Measurements from ENCODE around the gene KLK14.

KLK14 gene, protein sequence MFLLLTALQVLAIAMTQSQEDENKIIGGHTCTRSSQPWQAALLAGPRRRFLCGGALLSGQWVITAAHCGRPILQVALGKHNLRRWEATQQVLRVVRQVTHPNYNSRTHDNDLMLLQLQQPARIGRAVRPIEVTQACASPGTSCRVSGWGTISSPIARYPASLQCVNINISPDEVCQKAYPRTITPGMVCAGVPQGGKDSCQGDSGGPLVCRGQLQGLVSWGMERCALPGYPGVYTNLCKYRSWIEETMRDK

DNA sequence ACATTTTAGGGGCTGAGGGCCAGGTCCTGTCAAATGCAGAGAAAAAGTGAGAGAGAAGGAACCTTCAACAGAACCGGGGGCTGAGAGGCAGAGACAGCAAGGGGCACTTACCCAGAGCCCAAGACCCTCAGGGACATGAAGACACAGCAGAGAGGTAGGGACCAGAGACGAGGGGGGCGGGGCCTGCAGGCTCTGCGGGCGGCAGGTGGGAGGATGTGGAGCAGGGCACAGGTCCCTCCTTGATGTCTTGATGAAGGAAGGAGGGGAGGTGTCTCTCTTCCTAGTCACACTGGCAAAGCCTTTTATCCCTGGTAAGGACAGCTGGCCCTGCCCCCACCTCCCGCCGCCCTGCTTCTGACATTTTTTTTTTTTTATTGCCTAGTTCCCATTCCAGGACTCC is at the start of gene KLK14:
Gene KLK14 (minus strand): TSS at position 277 of the 400 bp plus-strand sequence. CDS start 273 bp downstream, at position 4.
- no peak for DNase-seq (ENCODE audit: low read depth in 2 of 2, low spot score in 1 of 2)

DNA sequence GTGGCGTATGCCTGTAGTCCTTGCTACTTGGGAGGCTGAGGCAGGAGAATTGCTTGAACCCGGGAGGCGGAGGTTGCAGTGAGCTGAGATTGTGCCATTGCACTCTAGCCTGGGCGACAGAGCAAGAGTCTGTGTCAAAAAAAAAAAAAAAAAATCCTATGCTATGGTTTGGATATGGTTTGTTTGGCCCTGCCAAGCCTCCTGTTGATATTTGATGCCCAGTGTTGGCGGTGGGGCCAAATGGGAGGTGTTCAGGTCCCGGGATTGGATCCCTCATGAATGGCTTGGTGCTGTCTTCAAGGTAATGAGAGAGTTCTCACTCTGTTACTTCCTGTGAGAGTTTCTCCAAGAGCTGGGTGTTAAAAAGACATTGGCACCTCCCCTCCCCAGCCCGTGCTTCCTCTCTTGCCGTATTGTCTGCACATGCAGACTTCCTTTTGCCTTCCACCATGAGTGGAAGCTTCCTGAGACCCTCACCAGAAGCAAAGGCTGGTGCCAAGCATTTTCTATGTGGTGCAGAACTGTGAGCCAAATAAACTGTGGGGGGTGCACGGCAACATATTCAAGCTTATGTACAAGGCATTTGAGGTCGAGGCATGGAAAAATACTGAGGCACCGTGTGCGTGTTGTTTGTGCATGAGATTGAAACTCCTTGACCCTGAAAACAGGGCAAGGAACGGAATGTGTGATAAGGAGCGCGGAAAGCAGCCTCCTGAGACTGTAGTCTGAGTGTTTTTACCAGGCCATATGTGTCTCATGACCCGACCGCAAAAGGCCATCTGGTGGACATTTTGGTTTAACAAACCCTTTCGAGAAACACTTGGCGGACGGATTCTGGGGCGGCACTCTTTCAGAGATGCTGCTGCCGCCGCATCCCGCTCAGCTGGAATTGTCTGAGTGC is 49.3 kb upstream of the KLK14 start:
- DNase-seq (ENCODE audit: low read depth in 2 of 2, low spot score in 1 of 2), result peak in 1 of 2 donors; percentile 20

DNA sequence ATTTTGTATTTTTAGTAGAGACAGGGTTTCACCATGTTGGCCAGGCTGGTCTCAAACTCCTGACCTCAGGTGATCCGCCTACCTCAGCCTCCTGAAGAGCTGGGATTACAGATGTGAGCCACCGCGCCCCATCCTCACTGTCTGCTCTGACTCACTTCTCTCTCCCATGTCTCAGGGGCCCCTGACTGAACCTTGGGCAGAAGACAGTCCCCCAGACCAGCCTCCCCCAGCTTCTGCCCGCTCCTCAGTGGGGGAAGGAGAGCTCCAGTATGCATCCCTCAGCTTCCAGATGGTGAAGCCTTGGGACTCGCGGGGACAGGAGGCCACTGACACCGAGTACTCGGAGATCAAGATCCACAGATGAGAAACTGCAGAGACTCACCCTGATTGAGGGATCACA is 47.0 kb upstream of the KLK14 start:
- DNase-seq (ENCODE audit: low read depth in 2 of 2, low spot score in 1 of 2), result no peak

DNA sequence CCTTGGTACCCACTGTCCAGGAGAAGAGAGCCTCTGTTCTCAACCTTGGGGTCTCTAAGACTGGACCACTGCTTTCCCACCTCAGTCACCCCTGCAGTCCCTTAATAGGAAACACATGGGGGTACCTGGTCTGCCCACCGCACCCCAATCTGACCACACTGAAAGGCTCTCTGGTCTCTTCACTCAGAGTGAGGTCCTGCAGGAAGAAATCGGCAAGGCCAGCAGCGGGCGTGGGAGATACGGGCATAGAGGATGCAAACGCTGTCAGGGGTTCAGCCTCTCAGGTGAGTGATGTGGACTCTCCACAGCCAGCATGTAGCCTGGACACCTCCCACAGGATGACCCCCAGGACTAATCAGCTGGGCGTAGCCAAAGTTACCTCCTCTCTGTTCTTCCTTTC is 45.5 kb upstream of the KLK14 start:
- DNase-seq (ENCODE audit: low read depth in 2 of 2, low spot score in 1 of 2), result no peak

DNA sequence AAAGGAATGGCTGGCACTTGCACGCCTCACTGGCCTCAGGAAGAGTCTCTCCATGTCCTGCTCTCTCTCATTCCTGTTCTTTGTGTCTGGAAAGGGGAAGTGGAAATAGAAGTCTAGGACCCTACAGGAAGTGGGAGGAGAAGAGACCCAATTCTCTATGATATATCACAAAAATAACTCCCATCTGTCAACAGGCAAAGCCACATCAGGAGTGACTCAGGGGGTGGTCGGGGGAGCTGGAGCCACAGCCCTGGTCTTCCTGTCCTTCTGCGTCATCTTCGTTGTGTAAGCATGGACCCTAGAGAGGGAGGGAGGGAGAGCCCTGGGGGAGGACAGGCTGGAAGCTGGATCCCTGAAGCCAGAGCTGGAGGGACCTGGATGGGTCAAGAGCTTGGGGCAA is 45.1 kb upstream of the KLK14 start:
- DNase-seq (ENCODE audit: low read depth in 2 of 2, low spot score in 1 of 2), result no peak

DNA sequence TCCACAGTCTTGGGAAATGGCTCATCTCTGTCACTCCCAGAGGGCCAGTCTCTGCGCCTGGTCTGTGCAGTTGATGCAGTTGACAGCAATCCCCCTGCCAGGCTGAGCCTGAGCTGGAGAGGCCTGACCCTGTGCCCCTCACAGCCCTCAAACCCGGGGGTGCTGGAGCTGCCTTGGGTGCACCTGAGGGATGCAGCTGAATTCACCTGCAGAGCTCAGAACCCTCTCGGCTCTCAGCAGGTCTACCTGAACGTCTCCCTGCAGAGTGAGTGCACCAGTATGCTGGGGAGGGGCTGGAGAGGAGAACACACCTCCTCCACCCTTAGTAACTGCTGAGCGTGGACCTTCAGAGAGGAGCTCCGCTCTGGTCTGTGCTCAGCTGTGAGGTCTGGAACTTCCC is 44.3 kb upstream of the KLK14 start:
- no peak for DNase-seq (ENCODE audit: low read depth in 2 of 2, low spot score in 1 of 2)

DNA sequence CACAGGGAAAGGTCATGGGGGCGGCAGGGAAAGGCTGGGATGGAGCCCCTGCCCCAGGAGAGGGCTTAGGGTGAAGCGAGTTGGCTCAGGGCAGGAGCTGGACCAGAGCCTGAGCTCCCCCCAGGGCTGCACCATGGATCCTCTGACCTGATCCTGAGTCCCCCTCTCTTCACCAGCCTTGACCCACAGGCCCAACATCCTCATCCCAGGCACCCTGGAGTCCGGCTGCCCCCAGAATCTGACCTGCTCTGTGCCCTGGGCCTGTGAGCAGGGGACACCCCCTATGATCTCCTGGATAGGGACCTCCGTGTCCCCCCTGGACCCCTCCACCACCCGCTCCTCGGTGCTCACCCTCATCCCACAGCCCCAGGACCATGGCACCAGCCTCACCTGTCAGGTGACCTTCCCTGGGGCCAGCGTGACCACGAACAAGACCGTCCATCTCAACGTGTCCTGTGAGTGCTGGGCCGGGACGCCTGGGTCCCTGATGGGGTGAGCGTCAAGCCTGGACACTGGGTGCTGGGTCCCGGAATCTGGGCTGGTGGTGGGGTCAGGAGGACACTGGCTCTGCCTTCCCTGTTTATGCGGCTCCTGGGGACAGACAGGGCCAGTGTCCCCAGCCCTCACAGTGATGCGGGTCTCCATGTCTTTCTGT is 42.9 kb upstream of the KLK14 start:
- DNase-seq (ENCODE audit: low read depth in 2 of 2, low spot score in 1 of 2), result no peak

DNA sequence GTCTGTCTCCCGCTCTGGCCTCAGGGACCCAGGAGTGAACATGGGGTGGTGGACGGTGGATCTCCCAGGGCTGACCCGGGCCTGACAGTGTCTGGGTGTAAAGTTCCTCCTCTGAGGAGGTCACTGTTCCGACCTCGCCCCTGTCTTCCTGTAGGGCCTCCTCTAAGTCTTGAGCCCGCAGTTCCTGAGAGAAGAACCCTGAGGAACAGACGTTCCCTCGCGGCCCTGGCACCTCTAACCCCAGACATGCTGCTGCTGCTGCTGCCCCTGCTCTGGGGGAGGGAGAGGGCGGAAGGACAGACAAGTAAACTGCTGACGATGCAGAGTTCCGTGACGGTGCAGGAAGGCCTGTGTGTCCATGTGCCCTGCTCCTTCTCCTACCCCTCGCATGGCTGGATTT is 42.0 kb upstream of the KLK14 start, which contains the start of gene SIGLEC9:
Gene SIGLEC9 (plus strand): TSS at position 178 of the 400 bp plus-strand sequence. CDS start 69 bp downstream, at position 247.
- DNase-seq (ENCODE audit: low read depth in 2 of 2, low spot score in 1 of 2), result no peak

DNA sequence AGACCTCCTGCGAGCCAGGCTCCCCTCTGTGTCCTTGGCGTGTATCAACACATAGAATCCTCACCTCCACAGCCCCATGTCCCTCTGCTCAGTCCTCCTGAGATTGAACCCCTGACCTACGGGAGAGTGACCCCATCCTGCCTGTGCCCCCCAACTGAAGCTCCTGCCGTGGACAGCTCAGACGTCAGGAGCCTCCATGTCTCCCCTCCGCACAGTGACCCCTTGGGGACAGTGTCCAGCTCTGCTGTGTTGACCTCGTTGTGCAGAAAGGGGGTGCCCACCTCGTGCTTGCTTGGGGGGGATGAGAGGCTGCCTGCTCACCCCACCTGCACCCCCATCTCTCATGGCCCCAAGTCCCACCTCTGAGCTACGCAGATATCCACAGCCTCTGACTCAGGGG is 41.5 kb upstream of the KLK14 start:
- DNase-seq (ENCODE audit: low read depth in 2 of 2, low spot score in 1 of 2), result no peak

DNA sequence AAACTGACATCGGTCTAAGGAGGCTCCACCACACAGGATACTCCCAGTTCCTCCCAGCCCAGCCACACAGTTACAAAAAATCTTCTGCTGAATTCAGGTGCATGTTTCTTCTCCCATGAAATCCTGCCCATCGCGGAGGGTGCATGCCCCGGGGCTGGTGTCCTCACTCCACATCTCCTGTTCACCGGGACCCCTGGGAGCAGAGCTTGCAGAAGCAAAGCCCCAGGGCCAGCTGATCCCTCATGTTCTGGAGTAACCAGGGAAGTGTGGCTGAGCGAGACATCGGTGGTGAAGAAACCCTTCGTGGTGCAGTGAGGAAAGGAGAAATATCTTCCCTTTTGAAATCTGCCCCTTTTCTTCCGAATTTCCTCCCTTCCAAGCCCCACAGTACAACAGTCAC is 41.1 kb upstream of the KLK14 start:
- no peak for DNase-seq (ENCODE audit: low read depth in 2 of 2, low spot score in 1 of 2)

DNA sequence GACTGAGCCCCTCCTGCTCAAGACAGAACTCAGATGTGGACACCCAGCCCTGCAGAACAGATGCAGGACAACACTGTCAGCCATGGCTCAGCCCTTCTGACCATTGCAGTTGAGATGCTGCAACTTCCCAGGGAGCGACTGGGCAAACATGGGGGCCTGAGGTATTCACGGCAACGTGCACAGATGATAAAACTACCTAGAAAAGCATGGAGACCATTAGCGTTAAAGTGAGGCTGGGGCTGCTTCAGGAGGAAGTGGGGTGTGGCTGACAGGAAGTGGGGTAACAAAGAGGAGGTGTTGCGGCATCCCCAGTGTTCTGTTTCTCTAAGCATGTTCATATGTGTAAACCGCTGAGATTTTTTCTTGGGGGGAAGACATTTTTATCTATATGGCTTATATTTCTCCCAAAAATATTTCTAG is 40.7 kb upstream of the KLK14 start:
- peak in 1 of 2 donors; percentile 36 for DNase-seq (ENCODE audit: low read depth in 2 of 2, low spot score in 1 of 2)

DNA sequence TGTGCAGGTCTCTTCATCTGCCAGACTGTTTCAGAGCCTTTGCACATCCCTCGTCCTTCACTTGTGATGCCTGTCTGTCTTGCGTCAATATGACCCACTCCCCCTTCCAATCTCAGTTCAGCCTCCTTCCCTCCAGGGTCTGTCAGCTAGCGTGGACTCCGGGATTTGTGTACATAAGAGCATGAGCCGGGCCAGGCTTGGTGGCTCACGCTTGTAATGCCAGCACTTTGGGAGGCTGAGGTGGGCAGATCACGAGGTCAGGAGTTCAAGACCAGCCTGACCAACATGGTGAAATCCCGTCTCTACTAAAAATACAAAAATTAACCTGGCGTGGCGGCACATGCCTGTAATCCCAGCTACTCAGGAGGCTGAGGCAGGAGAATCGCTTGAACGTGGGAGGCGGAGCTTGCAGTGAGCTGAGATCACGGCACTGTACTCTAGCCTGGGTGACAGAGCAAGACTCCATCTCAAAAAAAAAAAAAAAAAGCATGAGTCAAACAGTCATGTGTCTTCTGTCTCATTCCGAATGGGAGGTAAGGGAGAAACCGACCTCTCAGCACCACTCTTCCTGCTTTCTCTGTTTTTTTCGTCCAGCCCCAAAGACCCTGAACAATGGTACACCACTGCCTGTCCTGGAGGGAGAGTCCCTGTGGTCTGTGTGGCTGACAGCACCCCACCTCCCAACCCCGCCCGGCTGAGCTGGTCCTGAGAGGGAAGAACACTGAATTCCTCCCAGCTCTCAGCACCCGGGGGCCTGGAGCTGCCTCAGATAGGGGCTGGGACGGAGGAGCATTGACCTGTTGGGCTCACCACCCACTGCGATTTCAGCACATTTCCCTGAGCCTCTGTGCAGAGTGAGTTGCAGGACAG is 39.7 kb upstream of the KLK14 start:
- no peak for DNase-seq (ENCODE audit: low read depth in 2 of 2, low spot score in 1 of 2)

DNA sequence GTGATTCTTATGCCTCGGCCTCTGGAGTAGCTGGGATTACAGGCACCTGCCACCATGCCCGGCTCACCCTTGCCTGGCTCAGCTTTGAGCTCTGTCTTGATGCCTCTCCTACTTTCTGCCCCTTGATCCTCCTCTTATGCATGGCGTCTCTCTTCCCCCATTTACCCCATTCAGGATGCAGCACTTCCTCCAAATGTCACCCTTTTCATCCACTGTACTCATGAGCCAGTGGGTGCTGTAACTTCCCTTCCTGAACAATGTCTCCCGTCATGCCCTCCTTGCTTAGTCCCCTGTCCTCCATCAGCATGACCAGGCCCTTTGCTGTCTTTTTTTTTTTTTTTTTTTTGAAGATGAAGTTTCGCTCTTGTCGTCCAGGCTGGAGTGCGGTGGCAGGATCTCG is 38.6 kb upstream of the KLK14 start:
- DNase-seq (ENCODE audit: low read depth in 2 of 2, low spot score in 1 of 2), result no peak

DNA sequence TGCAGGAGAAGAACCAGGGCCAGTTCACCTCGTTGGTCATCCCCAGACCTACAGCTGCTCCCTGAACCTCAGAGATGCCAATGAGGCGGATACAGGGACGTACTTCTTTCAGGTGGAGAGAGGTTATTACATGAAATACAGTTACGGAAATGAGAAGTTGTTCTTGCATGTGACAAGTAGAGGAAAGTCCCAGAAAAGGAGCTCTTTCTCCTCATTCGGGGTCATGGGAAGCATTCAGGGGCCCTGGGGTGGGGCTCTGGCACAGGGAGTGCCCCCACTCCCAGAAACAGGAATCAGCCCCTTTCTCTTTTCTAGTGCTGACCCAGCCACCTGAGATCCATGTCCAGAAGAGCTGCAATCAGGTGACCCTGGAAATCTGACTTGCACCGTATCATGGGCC is 37.5 kb upstream of the KLK14 start:
- DNase-seq (ENCODE audit: low read depth in 2 of 2, low spot score in 1 of 2), result no peak

DNA sequence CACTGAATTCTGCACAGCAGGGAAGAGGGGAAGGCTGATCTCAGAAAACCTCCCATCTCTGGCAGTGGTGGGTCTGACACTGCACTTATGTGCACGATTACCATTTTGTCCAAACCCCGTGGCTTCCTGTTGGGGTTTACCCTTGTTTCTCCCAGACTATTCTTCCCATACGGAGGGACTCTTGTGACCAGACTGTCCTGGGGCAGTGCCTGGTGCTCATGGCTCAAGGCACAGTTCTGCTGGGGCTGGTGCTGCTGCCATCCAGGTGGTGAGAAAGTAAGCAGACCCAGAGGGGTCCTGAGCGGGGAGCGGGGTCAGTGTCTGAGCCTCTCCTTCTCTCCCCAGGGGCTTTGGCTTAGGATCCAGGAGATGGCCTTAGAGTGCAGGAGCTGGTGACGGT is 36.9 kb upstream of the KLK14 start:
- DNase-seq (ENCODE audit: low read depth in 2 of 2, low spot score in 1 of 2), result no peak

DNA sequence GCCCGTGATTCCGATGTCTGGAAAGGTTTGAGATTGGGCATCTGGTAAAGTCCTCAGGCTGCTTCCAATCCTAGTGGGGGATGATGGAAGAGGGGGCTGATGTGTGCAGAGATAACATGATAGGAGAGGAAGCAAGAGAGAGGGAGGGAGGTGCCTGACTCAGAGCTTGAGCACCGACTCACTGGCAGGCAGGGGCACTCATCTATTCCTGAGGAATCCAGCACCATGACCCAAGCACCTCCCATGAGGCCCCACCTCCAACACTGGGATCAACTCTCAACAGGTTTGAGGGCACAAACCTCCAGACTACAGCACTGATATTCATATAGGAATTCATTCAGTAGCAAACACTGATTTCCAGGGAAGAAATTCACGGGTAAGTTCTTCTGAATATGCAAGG is 36.4 kb upstream of the KLK14 start:
- no peak for DNase-seq (ENCODE audit: low read depth in 2 of 2, low spot score in 1 of 2)

DNA sequence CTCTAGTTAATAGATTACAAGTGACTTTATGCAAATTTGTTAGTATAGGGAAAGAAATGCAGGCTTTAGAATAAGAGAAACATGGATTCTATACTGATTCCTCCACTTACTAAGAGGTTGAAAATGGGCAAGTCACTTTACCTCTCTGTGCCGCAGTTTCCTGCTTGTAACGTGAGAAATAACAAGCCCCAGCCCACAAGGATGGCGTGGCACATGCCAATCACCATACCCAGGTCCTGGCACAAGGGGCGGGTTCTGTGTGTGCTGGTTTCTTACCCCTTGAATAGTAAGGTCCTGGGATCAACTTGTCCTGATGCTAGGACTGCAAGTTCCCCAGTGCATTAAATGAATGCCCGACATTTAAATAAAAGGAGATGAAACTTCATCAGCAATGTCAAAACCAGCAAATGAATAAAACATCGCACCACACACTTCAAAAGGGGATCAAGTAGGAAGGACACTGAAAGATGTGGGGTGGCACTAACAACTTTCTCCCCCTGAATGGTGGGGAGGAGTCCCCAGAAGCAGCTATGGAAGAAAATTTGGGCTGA is 34.1 kb upstream of the KLK14 start:
- no peak for DNase-seq (ENCODE audit: low read depth in 2 of 2, low spot score in 1 of 2)

DNA sequence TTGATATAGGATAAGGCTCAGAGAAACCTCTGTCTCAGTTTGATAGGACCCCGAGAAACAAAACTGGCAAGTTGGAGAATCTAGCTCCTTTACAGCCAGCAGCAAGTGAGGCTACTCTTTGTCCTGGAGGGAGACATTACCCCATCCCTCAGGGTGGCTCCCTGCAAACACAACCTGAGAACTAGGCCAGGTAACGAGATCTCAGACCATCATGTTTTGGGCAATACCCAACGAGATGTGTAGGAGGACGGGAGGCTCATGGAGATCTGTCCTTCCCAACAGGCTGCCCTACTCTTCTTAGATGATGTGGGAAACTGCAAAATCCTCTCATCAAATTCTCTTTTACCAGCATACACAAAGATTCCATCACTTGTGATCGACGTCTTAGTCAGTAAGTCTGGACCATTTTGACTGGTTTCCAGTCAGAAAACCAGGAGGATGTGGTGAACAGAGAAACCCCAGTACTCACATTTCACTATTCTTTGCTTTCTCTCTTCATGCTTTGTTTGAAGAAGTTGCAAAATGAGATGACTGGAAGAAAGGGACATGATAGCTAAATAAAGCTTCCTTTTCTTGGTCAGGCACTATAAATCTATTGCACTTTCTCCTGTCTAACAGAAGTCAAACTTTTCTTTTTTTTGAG is 31.5 kb upstream of the KLK14 start:
- DNase-seq (ENCODE audit: low read depth in 2 of 2, low spot score in 1 of 2), result no peak

DNA sequence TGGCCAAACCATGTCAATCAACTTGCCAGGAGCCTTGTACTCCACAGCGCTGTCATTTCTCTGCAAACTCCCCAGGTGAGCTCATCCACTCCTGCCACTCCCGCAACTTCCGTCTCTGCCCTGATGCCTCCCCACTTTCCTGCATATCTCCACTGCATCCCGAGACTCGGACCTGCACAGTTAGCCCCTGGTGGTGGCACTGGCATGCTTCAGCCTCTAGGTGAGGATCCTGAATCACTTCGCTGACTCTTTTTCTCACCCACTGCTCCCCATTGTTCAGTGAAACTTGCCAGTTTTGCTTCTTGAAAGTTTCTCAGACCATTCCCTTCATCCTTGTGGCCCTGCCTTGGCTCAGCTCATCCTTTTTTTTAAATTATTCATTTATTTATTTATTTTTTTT is 28.9 kb upstream of the KLK14 start:
- no peak for DNase-seq (ENCODE audit: low read depth in 2 of 2, low spot score in 1 of 2)

DNA sequence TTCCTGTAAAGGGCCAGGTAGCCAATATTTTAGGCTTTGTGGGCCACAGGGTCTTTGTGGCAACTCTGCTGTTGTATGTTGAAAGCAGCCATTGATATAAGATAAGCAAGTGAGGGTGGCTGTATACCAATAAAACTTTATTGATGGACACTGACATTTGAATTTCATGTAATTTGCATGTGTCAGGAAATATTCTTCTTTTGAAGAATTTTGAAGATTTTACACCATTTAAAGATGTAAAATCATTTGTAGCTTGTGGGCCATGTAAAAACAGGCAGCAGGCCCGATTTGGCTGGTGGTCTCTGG is 27.9 kb upstream of the KLK14 start:
- DNase-seq (ENCODE audit: low read depth in 2 of 2, low spot score in 1 of 2), result no peak

DNA sequence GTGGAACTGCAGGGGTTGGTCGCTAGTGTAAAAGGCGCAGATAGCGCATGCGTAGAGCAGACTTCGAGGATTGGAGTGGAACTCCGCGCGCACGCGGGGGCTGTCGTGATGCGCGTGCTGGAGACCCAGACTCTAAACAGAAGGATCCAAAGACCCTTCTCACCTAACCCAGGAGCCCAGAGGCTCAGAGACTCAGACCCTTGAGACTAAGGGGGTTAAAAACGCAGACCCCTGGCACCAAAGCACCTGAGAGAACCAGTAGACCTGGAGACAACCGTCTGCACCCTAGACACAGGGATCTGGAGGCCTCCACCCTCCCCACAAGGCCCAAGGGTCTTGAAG is 26.1 kb upstream of the KLK14 start:
- DNase-seq (ENCODE audit: low read depth in 2 of 2, low spot score in 1 of 2), result no peak
